DOHH2 (cell line): ENCODE measurements around the gene FRMPD1.

Source experiments
- CTCF ChIP-seq: fragments of 200-600 bp; sonication (generic); IDR thresholded peaks from one replicate; pipeline ENCODE4 v1.5.1; 2014; ENCODE audit warnings: antibody characterized with exemption, mild to moderate bottlenecking, low read depth, low read length; ENCODE audit not compliant: poor library complexity, severe bottlenecking
- EZH2phosphoT487 ChIP-seq: fragments of 200-600 bp; sonication (generic); IDR thresholded peaks from 2 replicates; pipeline ENCODE4 v1.6.1; 2017; ENCODE audit warnings: borderline replicate concordance, mild to moderate bottlenecking, antibody characterized with exemption, low read length, moderate library complexity, mixed read lengths

- no peak for TF ChIP-seq CTCF
- no peak for TF ChIP-seq EZH2phosphoT487
Observed at GRCh38 chr9:37643214-37643613, 7.5 kb upstream of the FRMPD1 start.
